Fibroblast of peridontal ligament (primary cell): ENCODE results near the gene ACOT4.
"Not testable (repeated sequence)": the region's sequence is repeated elsewhere in the genome, so short reads cannot be mapped to it uniquely, and the experiment has no call there.

ENCODE experiments used
- DNase-seq: peaks from one replicate; pipeline ENCODE4 v3.0.0-alpha.2; 2010; ENCODE audit errors: extremely low read depth

ACOT4 gene

DNA sequence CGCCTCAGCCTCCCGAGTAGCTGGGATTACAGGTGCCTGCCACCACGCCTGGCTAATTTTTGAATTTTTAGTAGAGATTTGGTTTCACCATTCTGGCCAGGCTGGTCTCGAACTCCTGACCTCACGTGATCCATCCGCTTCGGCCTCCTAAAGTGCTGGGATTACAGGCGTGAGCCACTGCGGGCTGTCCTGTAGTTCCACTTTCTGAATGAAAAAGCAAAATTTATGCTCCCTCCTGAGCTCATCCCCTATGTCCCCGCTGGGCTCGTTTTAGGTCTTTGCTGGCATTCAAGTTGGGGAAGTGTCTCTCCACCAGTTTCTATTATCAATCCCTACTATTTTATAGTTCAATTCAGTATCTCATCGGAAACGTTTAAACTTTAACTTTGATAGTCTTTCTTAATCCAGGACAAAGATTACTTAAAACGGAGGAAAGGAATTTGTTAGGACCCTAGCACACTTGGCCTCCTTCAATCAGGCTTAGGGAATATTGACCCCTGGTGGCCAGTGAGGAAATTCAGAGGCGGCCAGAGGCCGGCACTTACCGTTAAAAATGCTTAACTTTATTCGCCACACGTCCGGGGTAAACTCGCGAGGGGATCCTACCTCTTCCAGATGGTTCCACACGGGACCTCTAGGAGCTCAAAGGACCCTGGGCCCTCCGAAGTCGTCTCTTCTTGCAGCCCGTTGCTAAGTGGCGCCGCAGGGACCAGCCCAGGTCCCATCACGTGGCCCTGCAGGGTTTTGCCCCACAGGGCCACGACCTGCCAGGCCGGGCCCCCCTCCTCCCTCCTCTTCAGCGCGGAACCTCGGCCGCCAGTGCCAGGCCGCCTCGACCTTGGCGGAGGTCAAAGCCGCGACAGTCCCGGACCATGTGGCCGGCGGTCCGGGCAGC is 41.7 kb downstream of the ACOT4 start:
- DNase-seq: peak; percentile 83

- DNase-seq: no peak
These were observed 42.5 kb downstream of the ACOT4 start for GRCh38 chr14:73634011-73634833.

DNA sequence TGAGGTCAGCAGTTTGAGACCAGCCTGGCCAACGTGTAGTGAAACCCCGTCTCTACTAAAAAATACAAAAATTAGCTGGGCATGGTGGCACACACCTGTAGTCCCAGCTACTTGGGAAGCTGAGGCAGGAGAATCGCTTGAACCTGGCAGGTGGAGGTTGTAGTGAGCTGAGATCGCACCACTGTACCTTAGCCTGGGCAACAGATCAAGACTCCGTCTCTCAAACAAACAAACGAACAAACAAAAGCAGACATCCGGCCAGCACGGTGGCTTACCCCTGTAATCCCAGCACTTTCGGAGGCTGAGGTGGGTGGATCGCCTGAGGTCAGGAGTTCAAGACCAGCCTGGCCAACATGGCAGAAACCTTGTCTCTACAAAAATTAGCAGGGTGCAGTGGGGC is 44.7 kb downstream of the ACOT4 start:
- not testable (repeated sequence) for DNase-seq

DNA sequence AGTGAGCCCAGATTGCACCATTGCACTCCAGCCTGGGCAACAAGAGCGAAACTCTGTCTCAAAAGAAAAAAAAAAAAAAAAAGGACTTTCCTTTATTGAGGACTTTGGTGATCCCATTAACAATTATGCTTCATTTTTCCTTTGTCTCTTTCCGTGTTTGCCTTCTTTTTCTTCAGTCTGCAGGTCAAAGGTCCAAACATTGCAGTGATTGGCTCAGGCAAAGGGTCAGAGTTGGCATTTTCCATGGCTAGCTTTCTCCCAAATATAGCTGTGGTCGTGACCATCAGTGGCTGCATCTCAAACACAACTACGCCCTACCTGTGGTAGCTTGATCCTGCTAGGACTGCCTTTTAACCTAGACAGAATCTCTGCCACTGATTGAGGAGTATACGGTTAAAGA is 46.2 kb downstream of the ACOT4 start:
- no peak for DNase-seq

DNA sequence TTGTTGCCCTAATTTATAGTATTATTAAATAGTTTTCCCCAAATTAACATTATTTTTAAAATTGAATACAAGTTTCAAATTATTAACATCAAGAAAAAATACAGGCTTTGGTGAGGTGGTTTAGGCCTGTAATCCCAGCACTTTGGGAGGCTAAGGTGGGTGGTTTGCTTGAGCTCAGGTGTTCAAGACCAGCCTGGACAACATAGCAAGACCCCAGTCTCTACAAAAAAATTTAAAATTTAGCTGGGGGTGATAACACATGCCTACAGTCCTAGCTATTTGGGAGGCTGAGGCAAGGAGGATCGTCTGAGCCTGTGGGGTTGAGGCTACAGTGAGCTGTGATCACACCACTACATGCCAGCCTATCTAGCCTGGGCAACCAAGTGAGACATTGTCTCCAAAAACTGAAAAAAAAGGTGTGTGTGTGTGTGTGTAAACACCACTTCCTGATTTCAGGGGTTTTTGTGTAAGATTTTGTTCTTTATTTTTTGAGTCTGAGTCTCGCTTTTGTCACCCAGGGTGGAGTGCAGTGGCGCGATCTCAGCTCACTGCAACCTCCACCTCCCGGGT is 49.2 kb downstream of the ACOT4 start:
- no peak for DNase-seq

DNA sequence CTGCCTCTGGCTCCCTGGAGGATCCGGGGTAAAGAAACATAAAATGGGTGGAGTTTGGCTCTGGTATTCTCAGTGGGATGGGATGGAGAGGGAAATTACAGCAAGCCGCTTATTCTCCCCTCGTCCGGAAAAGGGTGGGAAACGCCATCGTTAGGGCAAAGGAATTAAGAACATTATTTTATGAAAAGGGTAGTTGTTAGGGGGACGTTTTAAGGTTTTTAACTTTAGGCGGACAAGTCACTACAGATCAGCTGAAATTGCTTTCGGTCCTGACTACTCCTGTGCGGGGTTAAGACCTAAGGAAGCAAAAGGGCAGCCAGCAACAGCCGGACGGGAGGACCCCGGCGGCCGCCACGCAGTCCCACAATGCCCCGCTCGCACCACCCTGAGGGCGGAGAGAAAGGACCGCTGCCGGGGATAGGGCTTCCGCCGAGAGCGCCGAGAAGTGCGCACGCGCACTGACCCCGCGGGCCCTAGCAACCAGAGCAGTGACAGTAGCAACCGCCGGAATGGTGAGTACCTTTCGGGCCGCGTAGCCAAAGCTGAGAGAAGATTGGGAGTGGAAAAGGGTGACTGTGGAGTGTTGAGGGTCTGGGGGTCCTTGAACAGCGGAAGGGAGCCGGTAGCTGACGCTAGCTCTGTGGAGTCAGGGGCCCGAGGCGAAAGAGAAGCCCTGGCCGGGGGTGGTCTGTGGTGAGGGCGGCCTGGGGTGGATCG is 53.0 kb downstream of the ACOT4 start, which contains the start of gene DNAL1:
Gene DNAL1, plus strand, starts transcription at position 456 of the 717 bp plus-strand sequence. Its CDS starts 54 bp downstream, at position 510.
- peak; percentile 86 for DNase-seq

GRCh38 chr14:73645248-73645610 is 53.6 kb downstream of the ACOT4 start:
- no peak for DNase-seq
